Measurements from ENCODE around the gene GRK6. TPM values are rescaled to one million over a fixed set of nuclear protein-coding genes. Genes with fewer than 3 reads are reported as not detected.

GRK6 gene
- total and polyA plus RNA-seq, 3 donors from 2014 or later: 32.6 to 57.0 (median 51.8) TPM

GRCh38 chr5:177467436-177467835 is 41.0 kb downstream of the GRK6 start:
- H3K4me3 ChIP-seq: no peak overlapping the region
- DNase-seq: no peak
- no peak overlapping the region for H3K27ac ChIP-seq
- WGBS, 2 donors: 93 to 94% methylated on average over 30 to 31 of the region's 31 CpGs
- no peaks in the 10 kb centered on the region for H3K36me3 ChIP-seq (ENCODE audit: low read depth, missing control alignments)
- H3K27me3 ChIP-seq: no peaks in the 10 kb centered on the region
- TF ChIP-seq, protein P1, sequence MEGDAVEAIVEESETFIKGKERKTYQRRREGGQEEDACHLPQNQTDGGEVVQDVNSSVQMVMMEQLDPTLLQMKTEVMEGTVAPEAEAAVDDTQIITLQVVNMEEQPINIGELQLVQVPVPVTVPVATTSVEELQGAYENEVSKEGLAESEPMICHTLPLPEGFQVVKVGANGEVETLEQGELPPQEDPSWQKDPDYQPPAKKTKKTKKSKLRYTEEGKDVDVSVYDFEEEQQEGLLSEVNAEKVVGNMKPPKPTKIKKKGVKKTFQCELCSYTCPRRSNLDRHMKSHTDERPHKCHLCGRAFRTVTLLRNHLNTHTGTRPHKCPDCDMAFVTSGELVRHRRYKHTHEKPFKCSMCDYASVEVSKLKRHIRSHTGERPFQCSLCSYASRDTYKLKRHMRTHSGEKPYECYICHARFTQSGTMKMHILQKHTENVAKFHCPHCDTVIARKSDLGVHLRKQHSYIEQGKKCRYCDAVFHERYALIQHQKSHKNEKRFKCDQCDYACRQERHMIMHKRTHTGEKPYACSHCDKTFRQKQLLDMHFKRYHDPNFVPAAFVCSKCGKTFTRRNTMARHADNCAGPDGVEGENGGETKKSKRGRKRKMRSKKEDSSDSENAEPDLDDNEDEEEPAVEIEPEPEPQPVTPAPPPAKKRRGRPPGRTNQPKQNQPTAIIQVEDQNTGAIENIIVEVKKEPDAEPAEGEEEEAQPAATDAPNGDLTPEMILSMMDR (IDR thresholded peaks at IDR 0.05): no peak
- intact Hi-C loops (cut with DNase I; ENCODE audit: low total_unique reads): no loop called here
- no peaks in the 10 kb centered on the region for H3K9me3 ChIP-seq
- H3K4me1 ChIP-seq: peaks cover 10% of the 10 kb centered on the region

DNA sequence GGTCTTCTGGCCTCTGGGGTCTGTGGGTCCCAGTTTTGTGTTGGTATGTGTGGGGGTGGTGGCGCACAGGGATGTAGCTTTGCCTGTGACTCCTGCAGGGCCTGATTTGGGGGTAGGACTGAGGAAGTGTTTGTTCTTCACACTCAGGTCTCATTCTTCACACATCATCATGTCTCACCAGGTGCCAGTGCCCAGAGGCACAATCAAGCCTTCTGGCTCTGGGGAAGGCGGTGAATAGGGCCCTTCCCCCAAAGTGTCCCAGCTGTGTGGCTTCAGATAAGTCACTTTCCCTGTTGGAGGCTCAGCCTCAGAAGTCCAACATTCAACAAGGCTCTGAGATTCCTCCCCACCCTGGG is 41.8 kb downstream of the GRK6 start:
- 100% methylated on average over 2 of the region's 2 CpGs; no CpG with 5 or more reads in 1 of the 2 donors for WGBS, 2 donors
- H3K27ac ChIP-seq: no peak overlapping the region
- no peak for TF ChIP-seq POLR2A (IDR thresholded peaks at IDR 0.05)
- TF ChIP-seq, protein P1 (IDR thresholded peaks at IDR 0.05): no peak
- H3K4me3 ChIP-seq: no peak overlapping the region
- peaks cover 12% of the 10 kb centered on the region for H3K4me1 ChIP-seq
- DNase-seq: no peak
- intact Hi-C loops (cut with DNase I; ENCODE audit: low total_unique reads): no loop called here
- no peaks in the 10 kb centered on the region for H3K36me3 ChIP-seq (ENCODE audit: low read depth, missing control alignments)
- H3K9me3 ChIP-seq: no peaks in the 10 kb centered on the region
- no peaks in the 10 kb centered on the region for H3K27me3 ChIP-seq

DNA sequence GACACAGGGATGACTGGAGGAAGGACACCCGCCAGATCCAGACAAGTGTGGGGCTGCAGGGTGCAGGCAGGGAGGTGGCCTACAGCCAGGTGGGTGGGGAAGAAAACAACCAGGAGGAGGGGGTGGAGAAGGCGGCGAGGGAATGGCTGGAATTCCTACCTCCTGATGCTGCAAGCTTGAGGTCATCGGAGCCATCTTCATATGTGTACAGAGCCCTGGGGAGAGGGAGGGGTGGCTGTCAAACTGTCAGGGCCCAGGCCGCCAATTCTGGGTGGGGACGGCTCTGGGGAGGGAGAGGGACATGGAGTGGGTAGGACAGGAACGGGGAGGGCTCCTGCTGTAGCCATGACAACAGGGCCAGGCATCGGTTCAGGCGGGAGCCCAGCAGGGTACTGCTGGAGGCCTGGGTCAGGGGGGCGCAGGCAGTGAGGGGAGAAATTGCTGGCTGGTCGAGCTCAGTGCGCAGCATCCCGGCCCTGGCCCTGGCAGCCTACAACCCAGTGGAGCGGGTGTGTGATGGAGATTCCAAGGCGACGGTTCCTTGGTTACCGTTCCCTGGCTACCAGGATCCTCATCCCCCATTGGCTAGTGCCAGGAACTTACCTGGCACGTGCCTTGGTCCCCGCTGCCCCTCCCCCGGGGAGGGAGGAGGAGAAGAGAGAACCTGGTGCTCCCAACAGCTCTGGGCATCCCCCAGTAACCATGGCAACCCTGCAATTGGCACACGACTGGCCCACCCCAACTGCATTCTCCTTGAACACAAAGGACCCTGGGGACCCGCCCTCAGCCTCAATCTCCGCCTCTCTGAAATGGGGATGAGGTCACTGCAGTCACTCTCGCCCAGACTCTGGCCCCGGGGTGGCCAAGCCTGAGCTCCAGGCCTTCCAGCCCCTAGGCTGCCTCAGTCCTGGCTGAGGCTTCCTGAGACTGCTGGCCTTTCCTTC is 42.5 kb downstream of the GRK6 start:
- no peak overlapping the region for H3K4me3 ChIP-seq
- no peaks in the 10 kb centered on the region for H3K27me3 ChIP-seq
- H3K27ac ChIP-seq: no peak overlapping the region
- no peak for TF ChIP-seq POLR2A (IDR thresholded peaks at IDR 0.05)
- TF ChIP-seq, protein P1 (IDR thresholded peaks at IDR 0.05): no peak
- no peak for DNase-seq
- WGBS, 2 donors: 70 to 79% methylated on average over 15 to 24 of the region's 25 CpGs
- peaks cover 14% of the 10 kb centered on the region for H3K4me1 ChIP-seq
- H3K36me3 ChIP-seq (ENCODE audit: low read depth, missing control alignments): no peaks in the 10 kb centered on the region
- intact Hi-C loops (cut with DNase I; ENCODE audit: low total_unique reads): no loop called here
- H3K9me3 ChIP-seq: no peaks in the 10 kb centered on the region

- DNase-seq: no peak
- Histone ChIP-seq H3K4me3 (no peak overlapping the region), H3K27me3 (no peaks in the 10 kb centered on the region), H3K9me3 (no peaks in the 10 kb centered on the region), H3K27ac (no peak overlapping the region), H3K36me3 (ENCODE audit: low read depth, missing control alignments) (no peaks in the 10 kb centered on the region), H3K4me1 (peaks cover 24% of the 10 kb centered on the region)
- TF ChIP-seq, protein P1 (IDR thresholded peaks at IDR 0.05): no peak
- TF ChIP-seq POLR2A (IDR thresholded peaks at IDR 0.05): no peak
- 74 to 79% methylated on average over 7 to 8 of the region's 8 CpGs for WGBS, 2 donors
- intact Hi-C loops (cut with DNase I; ENCODE audit: low total_unique reads): no loop called here
Measured at GRCh38 chr5:177469750-177470525, 43.5 kb downstream of the GRK6 start.
